DOHH2 (cell line): ENCODE results near the gene SH2D6.

Experiments
- CTCF ChIP-seq: fragments of 200-600 bp; sonication (generic); IDR thresholded peaks from one replicate; pipeline ENCODE4 v1.5.1; 2014; ENCODE audit warnings: antibody characterized with exemption, mild to moderate bottlenecking, low read depth, low read length; ENCODE audit not compliant: poor library complexity, severe bottlenecking
- EZH2phosphoT487 ChIP-seq: fragments of 200-600 bp; sonication (generic); IDR thresholded peaks from 2 replicates; pipeline ENCODE4 v1.6.1; 2017; ENCODE audit warnings: borderline replicate concordance, mild to moderate bottlenecking, antibody characterized with exemption, low read length, moderate library complexity, mixed read lengths

GRCh38 chr2:85447222-85447585 is 28.7 kb downstream of the SH2D6 start:
- TF ChIP-seq CTCF = no peak
- TF ChIP-seq EZH2phosphoT487 = no peak
